ENCODE results near the gene SCAI.

DNA sequence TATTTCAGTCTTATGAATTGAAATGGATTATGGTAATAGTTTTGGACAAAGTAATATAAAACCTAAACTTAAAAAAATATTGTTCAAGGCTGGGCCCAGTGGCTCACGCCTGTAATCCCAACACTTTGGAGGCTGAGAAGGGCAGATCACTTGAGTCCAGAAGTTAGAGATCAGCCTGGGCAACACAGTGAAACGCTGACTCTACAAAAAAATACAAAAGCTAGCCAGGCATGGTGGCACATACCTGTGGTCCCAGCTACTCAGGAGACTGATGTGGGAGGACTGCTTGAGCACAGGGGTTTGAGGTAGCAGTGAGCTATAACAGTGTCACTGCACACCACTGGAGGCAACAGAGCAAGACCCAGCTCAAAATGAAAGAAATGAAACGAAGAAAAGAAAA lies 81.9 kb downstream of the SCAI start:
- TF ChIP-seq EP300 (IDR thresholded peaks at IDR 0.05) = no peak
- TF ChIP-seq, protein P1, sequence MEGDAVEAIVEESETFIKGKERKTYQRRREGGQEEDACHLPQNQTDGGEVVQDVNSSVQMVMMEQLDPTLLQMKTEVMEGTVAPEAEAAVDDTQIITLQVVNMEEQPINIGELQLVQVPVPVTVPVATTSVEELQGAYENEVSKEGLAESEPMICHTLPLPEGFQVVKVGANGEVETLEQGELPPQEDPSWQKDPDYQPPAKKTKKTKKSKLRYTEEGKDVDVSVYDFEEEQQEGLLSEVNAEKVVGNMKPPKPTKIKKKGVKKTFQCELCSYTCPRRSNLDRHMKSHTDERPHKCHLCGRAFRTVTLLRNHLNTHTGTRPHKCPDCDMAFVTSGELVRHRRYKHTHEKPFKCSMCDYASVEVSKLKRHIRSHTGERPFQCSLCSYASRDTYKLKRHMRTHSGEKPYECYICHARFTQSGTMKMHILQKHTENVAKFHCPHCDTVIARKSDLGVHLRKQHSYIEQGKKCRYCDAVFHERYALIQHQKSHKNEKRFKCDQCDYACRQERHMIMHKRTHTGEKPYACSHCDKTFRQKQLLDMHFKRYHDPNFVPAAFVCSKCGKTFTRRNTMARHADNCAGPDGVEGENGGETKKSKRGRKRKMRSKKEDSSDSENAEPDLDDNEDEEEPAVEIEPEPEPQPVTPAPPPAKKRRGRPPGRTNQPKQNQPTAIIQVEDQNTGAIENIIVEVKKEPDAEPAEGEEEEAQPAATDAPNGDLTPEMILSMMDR (IDR thresholded peaks at IDR 0.05) = no peak

Data from ovary (tissue), 3 donors.